SJCRH30 (cell line): ENCODE measurements around the gene ALDH4A1. TPM values are rescaled to one million over a fixed set of nuclear protein-coding genes. Genes with fewer than 3 reads are reported as not detected.
"Not testable (repeated sequence)": the region's sequence is repeated elsewhere in the genome, so short reads cannot be mapped to it uniquely, and the experiment has no call there.

Experiments
- DNase-seq, 2 experiments: peaks; one replicate each; pipeline ENCODE4 v3.0.0-alpha.2; 2015 to 2020
- H3K27ac ChIP-seq: fragments of 250-450 bp; sonication (Bioruptor Pico); 2 replicates; pipeline ENCODE4 v1.5.1; 2020; ENCODE audit warnings: mild to moderate bottlenecking, moderate library complexity
- H3K27me3 ChIP-seq: fragments of 250-450 bp; sonication (Bioruptor Pico); 2 replicates; pipeline ENCODE4 v1.5.1; 2020; ENCODE audit warnings: mild to moderate bottlenecking, moderate library complexity
- H3K36me3 ChIP-seq: fragments of 250-450 bp; sonication (Bioruptor Pico); 2 replicates; pipeline ENCODE4 v1.5.1; 2020; ENCODE audit warnings: mild to moderate bottlenecking, moderate library complexity
- H3K4me1 ChIP-seq: fragments of 250-450 bp; sonication (Bioruptor Pico); 2 replicates; pipeline ENCODE4 v1.5.1; 2020; ENCODE audit warnings: mild to moderate bottlenecking, moderate library complexity
- H3K4me3 ChIP-seq: fragments of 250-450 bp; sonication (Bioruptor Pico); 2 replicates; pipeline ENCODE4 v1.5.1; 2020; ENCODE audit warnings: mild to moderate bottlenecking, moderate library complexity
- H3K9me3 ChIP-seq: fragments of 250-450 bp; sonication (Bioruptor Pico); replicated peaks from 2 replicates; pipeline ENCODE4 v1.5.1; 2020; ENCODE audit warnings: mild to moderate bottlenecking, moderate library complexity
- total RNA-seq: library from RNA; depleted of rRNA; stranded (reverse); fragments of >200 nt; shearing (Covaris generic); gene quantifications from 2 replicates; pipeline ENCODE4 v1.2.3, GENCODE V29; 2014

Gene ALDH4A1
- total RNA-seq, 1 experiment from 2014 or later, result 7.2 TPM

- Histone ChIP-seq H3K36me3 (no peaks in the 10 kb centered on the region), H3K27ac (no peak overlapping the region), H3K4me3 (no peak overlapping the region), H3K27me3 (peaks cover 3% of the 10 kb centered on the region), H3K4me1 (no peaks in the 10 kb centered on the region), H3K9me3 (no peaks in the 10 kb centered on the region)
- no peak for DNase-seq
These were observed 28.3 kb downstream of the ALDH4A1 start for GRCh38 chr1:18874036-18874435.

DNA sequence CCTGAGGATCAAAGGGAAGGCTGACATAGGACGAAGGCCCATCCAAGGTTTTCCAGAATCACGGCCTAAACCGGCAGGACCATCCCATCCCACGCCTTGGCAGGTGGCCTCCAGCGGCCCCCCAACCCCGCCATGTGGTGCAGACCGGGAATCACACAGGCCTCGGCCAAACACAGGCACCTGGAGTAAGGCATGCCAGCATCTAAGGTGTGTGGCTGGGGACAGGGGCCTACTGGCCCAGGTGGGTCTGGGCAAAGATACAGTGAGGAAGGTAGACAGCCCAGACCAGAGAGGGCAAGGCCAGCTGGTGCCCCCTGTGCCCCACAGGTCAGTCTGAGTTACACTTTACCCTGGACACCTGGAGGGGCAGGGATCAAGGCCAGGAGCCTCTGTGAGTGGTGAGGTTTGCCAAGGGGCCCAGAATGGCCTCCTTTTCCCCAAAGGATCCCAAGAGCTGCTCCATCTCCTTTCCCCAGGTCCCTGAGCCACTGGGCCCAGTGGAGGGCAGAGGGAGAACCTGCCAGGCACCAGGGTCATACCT is 30.2 kb downstream of the ALDH4A1 start:
- H3K27ac ChIP-seq, result no peak overlapping the region
- no peak overlapping the region for H3K4me3 ChIP-seq
- H3K4me1 ChIP-seq, result no peaks in the 10 kb centered on the region
- H3K9me3 ChIP-seq, result no peaks in the 10 kb centered on the region
- no peak for DNase-seq
- H3K36me3 ChIP-seq, result no peaks in the 10 kb centered on the region
- peaks cover 13% of the 10 kb centered on the region for H3K27me3 ChIP-seq

DNA sequence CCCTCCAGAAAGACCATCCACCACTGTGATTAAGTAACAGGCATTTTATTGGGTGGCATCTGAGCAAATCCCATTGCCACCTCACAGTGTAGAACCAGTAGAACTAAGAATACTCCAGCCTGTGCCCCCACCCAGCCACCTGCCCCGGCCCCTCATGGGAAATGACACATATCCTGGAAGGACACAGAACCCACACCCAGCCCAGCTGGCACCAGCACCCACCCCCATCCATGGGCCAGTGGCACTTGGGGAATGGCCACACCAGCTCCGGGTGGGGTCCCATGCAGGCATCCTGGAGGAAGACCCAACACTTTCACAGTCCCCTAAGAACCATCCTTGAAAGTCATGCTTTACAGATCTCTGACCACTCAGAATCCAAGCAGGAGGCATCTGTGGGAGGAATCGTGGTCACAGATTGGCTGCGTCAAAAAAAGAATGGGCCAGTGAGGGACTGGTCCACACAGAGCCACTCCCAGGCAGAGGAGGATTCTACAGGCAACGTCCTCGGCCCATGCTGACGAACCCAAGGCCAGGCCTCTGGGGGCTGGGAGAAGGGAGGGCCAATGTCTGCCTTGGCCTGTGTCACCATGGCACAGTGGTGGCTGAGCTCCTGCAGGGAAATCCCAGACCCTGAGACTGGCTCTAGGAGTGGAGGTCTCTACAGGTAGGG is 30.8 kb downstream of the ALDH4A1 start:
- DNase-seq, result no peak
- H3K36me3 ChIP-seq, result no peaks in the 10 kb centered on the region
- H3K27ac ChIP-seq, result no peak overlapping the region
- no peaks in the 10 kb centered on the region for H3K4me1 ChIP-seq
- H3K4me3 ChIP-seq, result no peak overlapping the region
- no peaks in the 10 kb centered on the region for H3K9me3 ChIP-seq
- peaks cover 13% of the 10 kb centered on the region for H3K27me3 ChIP-seq

GRCh38 chr1:18870957-18871356 is 31.4 kb downstream of the ALDH4A1 start:
- H3K9me3 ChIP-seq, result no peaks in the 10 kb centered on the region
- DNase-seq, result no peak
- H3K36me3 ChIP-seq, result no peaks in the 10 kb centered on the region
- H3K4me3 ChIP-seq, result no peak overlapping the region
- H3K27ac ChIP-seq, result no peak overlapping the region
- H3K4me1 ChIP-seq, result no peaks in the 10 kb centered on the region
- peaks cover 15% of the 10 kb centered on the region for H3K27me3 ChIP-seq

GRCh38 chr1:18870595-18870865 is 31.8 kb downstream of the ALDH4A1 start:
- H3K27ac ChIP-seq, H3K4me1 ChIP-seq, H3K36me3 ChIP-seq, H3K4me3 ChIP-seq, DNase-seq, H3K9me3 ChIP-seq: not testable (repeated sequence)
- peaks cover 19% of the 10 kb centered on the region for H3K27me3 ChIP-seq

DNA sequence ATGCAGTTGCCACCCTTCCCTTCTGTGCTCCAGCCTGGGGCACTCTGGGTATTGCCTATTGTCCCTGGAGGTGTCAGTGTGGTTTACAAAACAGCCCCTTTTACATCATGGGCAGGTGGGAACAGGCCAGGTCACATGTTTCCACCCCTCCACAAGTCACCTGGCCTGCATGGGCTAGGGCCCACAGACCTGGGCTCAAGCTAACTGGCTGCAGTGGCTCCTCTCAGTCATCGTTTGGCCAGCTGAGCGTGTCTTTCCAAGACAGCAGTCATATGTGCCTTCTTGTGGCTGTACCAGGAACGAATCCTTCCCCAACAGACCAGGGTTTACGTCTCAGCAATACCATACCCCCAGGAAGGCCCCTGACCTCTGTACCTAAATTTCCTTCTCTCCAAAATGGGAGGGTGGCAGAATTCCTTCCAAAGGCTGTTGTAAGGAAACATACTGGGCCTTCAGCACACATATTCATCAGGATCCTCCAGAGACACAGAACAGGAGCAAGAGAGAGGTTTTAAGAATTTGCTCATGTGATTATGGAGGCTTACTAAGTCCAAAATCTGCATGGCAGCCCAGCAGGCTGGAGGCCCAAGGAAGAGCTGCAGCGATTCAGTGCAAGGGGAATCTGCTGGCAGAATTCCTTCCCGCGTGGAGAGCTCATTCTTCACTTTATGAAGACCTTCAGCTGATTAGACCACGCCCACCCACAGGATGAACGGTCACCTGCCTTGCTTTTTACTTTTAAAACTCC is 32.3 kb downstream of the ALDH4A1 start:
- no peak overlapping the region for H3K27ac ChIP-seq
- H3K36me3 ChIP-seq, result no peaks in the 10 kb centered on the region
- no peak for DNase-seq
- no peaks in the 10 kb centered on the region for H3K9me3 ChIP-seq
- peaks cover 19% of the 10 kb centered on the region for H3K27me3 ChIP-seq
- no peaks in the 10 kb centered on the region for H3K4me1 ChIP-seq
- no peak overlapping the region for H3K4me3 ChIP-seq

GRCh38 chr1:18868801-18869424 is 33.4 kb downstream of the ALDH4A1 start:
- no peaks in the 10 kb centered on the region for H3K36me3 ChIP-seq
- H3K9me3 ChIP-seq, result no peaks in the 10 kb centered on the region
- no peak overlapping the region for H3K27ac ChIP-seq
- H3K27me3 ChIP-seq, result peaks cover 19% of the 10 kb centered on the region
- no peak for DNase-seq
- H3K4me1 ChIP-seq, result no peaks in the 10 kb centered on the region
- no peak overlapping the region for H3K4me3 ChIP-seq

GRCh38 chr1:18868354-18868753 is 34.0 kb downstream of the ALDH4A1 start:
- no peaks in the 10 kb centered on the region for H3K4me1 ChIP-seq
- no peak overlapping the region for H3K27ac ChIP-seq
- no peaks in the 10 kb centered on the region for H3K9me3 ChIP-seq
- peaks cover 19% of the 10 kb centered on the region for H3K27me3 ChIP-seq
- no peak overlapping the region for H3K4me3 ChIP-seq
- no peaks in the 10 kb centered on the region for H3K36me3 ChIP-seq
- no peak for DNase-seq

DNA sequence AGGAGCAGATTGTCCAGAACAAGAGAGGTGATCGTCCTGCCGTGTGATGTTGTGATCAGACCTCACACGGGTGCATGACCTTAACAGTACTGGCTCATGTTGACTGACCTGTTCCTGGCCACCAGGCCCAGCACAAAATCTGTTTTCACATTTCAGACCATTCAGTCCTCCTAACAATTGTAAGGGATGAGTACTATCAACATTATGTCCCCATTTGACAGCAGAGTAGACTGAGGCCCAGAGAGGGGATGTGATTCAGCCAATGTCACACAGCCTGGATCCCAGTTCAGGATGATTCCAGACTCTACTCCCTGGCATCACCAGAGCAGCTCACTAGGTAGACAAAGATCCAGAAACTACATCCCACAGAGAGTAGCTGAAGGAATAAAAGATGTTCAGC is 35.5 kb downstream of the ALDH4A1 start:
- Histone ChIP-seq H3K9me3 (no peaks in the 10 kb centered on the region), H3K4me3 (no peak overlapping the region), H3K27ac (no peak overlapping the region), H3K36me3 (no peaks in the 10 kb centered on the region), H3K4me1 (no peaks in the 10 kb centered on the region), H3K27me3 (peaks cover 20% of the 10 kb centered on the region)
- DNase-seq, result no peak

GRCh38 chr1:18866314-18866713 is 36.0 kb downstream of the ALDH4A1 start:
- Histone ChIP-seq H3K27ac (no peak overlapping the region), H3K27me3 (peaks cover 26% of the 10 kb centered on the region), H3K4me3 (no peak overlapping the region), H3K36me3 (no peaks in the 10 kb centered on the region), H3K9me3 (no peaks in the 10 kb centered on the region), H3K4me1 (no peaks in the 10 kb centered on the region)
- no peak for DNase-seq

GRCh38 chr1:18865176-18865575 is 37.2 kb downstream of the ALDH4A1 start:
- Histone ChIP-seq H3K4me3 (no peak overlapping the region), H3K27me3 (peaks cover 35% of the 10 kb centered on the region), H3K9me3 (no peaks in the 10 kb centered on the region), H3K4me1 (no peaks in the 10 kb centered on the region), H3K27ac (no peak overlapping the region), H3K36me3 (no peaks in the 10 kb centered on the region)
- no peak for DNase-seq

GRCh38 chr1:18861590-18861989 is 40.8 kb downstream of the ALDH4A1 start:
- H3K36me3 ChIP-seq, result no peaks in the 10 kb centered on the region
- no peak overlapping the region for H3K4me3 ChIP-seq
- no peaks in the 10 kb centered on the region for H3K4me1 ChIP-seq
- H3K9me3 ChIP-seq, result no peaks in the 10 kb centered on the region; the same call in 1 of the 2 replicates
- no peak for DNase-seq
- H3K27ac ChIP-seq, result no peak overlapping the region
- peaks cover 21% of the 10 kb centered on the region for H3K27me3 ChIP-seq

DNA sequence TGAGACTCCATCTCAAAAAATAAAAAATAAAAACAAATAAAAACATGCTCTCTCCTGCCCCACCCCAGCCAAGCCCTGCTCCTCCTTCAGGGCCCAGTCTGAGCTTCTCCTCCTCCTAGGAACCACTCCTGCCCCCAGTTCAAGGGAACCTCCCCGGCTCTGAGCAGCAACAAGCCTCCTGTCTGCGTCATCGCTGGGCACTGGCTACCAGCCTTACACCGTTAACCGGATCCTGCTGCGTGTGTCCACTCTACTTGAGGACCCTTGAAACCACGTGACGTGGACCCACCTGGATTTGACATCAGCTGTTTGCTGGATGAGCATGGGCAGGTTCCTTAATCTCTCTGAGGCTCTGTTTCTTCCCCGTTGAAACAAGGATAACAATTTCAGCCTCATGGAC is 41.3 kb downstream of the ALDH4A1 start:
- no peak overlapping the region for H3K4me3 ChIP-seq
- H3K36me3 ChIP-seq, result no peaks in the 10 kb centered on the region
- peaks cover 21% of the 10 kb centered on the region for H3K27me3 ChIP-seq
- H3K9me3 ChIP-seq, result no peaks in the 10 kb centered on the region; the same call in 1 of the 2 replicates
- no peaks in the 10 kb centered on the region for H3K4me1 ChIP-seq
- DNase-seq, result no peak
- H3K27ac ChIP-seq, result no peak overlapping the region

DNA sequence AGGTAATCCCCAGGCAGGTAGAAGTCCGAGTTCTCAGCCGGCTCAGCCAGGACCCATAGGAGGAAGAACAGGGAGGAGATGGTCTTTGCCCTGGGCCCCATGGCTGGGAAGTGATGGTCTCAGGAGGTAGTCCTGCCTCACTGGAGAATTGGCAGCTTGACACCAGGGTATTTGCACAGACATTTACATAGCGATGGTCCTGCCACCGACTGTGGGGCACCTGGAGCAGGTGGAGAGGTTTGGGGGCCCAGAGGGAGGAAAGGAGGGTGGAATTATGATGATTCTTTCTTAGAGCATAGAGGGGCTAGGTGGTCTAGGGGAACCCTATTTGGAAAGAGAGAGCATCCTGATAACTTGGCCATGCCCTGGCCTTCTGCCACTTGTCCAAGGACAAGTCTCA is 42.8 kb downstream of the ALDH4A1 start, which contains the start of gene TAS1R2:
Gene TAS1R2, minus strand, starts transcription at position 101 of the 400 bp plus-strand sequence. Its CDS starts 0 bp downstream, at position 101.
- no peak for DNase-seq
- H3K27ac ChIP-seq, result no peak within 1 kb of the TSS
- no peak within 1 kb of the TSS for H3K4me3 ChIP-seq
- no peaks in the 10 kb centered on the region for H3K4me1 ChIP-seq
- H3K27me3 ChIP-seq, result peaks cover 16% of the 10 kb centered on the region
- no peaks in the 10 kb centered on the region; the same call in 1 of the 2 replicates for H3K9me3 ChIP-seq
- H3K36me3 ChIP-seq, result no peaks in the 10 kb centered on the region

GRCh38 chr1:18858070-18858688 is 44.2 kb downstream of the ALDH4A1 start:
- Histone ChIP-seq H3K36me3 (no peaks in the 10 kb centered on the region), H3K9me3 (no peaks in the 10 kb centered on the region; the same call in 1 of the 2 replicates), H3K4me3 (no peak overlapping the region), H3K4me1 (no peaks in the 10 kb centered on the region), H3K27ac (no peak overlapping the region), H3K27me3 (peaks cover 16% of the 10 kb centered on the region)
- DNase-seq, result no peak
